Left forelimb (tissue), 1 donor: ENCODE results near the gene NFXL1.

Source experiments
- DNase-seq: peaks from one replicate; pipeline ENCODE4 v3.0.0-alpha.2; 2018; ENCODE audit warnings: low spot score

The NFXL1 gene

DNA sequence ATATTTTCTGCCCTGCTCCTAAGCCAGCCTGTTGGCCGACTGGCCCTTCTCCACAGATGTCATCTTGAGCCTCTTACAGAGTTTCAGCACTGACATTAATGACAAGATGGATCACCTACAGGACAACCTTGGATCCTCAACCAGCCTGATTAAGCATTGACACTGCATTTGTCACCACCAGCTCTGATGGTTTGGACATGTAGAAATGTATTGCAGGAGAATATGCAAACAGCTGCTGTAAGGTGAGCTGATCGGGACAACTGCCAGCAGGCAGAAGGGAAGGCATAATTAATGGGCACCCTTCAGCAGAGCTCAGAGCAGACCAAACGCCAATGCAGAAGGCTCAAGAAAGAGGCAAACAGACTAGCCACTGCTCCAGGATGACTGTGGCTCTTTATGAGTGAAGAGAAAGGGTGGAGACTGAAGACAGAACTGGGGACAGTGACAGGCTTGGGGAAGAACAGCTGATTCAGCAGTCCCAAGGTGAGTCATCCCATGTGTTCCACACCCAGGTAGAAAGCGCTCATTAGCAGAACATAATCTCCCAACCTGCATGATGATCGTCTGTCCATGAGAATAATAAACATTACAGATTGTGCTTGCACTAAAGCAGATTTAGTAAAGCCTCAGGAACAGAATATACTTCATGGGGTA, 83.2 kb downstream of the NFXL1 start:
- DNase-seq: no peak

DNA sequence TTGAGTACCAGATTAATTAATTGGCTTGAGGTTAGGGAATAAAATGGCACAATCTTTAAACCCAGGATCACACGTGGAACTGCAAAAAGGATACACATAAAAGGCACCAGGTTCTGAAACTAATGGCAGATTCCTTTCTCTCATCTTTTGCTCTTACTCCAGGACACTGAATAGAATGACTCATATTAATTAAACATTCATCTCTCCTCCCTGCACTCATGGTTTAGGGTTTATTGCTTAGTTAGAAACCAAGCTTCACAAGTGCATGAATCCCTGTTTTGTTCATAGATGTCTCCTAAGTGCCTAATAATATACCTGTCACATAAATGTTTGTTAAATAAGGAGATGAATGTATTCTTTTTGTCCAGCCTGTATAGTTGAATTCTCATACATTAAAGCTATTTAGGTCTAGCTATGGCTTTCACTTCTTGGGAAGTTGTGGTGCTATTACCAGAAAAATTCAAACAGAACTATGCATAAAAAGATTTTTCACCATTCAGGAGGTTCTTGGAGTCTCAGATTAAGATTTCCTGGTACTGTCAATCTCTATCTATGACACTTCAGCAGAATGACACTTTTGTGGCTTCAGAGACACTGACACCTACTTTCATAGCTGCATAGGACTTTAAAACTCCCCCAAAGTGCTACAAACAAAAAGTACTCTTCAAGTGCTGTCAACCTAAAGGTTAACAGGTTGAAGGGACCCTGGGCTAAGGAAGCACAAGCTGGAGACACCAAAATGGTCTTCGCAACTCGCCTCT, 83.9 kb downstream of the NFXL1 start:
- no peak for DNase-seq

DNA sequence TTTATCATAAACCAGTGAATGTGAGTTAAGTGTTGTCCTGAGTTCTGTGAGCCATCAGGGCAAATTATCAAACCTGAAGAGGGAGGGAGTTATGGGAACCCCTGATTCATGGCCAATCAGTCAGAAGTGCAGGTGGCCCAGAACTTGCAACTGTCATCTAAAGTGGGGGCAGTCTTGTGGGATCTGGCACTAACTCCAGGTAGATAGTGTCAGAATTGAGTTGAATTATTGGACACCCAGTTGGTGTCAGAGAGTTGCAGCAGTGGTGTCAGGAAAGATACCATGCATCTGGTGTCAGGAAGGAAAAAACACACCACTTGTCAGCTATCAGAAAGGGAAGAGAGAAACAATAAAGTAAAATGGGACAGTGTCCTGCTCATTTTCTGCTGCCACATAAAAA, 84.9 kb downstream of the NFXL1 start:
- DNase-seq: no peak

DNA sequence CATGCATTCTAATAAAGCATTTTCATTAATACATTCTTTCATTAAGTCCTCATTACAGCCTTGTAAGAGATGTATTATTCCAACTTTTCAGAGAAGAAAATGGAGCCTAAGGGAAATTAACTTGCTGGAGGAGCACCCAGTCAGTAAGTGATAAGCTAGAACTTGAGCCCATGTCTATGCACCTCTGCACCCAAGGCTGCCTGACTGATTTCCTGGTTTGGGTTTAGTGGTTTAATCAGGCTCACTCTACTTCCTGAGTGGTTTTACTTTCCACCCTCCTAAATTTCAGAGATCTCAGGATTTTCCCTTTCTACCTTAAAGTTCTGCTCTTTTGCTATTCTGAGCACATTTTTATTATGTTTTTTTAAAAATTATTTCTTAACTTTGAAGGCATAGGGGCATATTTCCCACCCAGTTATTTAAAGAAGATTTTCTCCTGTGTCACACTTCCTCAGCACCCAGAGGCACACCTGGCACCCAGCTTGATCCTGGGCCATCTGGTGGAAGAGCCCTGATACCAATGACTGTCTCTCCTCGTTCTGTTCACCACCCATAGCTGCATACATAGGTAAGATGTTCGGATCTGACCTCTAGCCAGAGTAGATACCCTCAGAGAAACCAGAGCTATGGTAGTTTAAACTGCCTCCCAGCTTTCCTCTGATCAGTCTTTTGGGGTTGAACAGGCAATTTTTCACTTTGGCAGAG, 86.9 kb downstream of the NFXL1 start:
- DNase-seq: no peak

DNA sequence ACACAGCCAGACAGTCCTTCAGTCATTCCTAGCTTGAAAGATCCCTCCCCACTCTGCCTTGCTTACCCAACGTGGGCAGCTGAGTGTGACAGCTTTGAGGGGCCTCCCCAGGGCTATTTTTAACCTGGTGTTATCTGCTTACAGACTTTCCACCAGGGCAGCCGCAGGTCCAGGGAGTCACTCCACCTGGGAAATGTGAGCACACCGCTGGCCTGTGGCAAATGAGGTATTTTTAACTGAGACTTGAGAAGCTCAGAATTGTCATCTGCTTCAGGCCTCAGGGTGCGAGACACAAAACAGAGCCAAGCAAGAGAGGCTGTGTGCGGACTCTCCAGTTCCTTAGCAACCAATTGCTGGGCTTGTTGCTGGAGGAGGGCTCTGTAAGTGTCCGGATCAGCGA, 89.5 kb downstream of the NFXL1 start:
- DNase-seq: no peak

DNA sequence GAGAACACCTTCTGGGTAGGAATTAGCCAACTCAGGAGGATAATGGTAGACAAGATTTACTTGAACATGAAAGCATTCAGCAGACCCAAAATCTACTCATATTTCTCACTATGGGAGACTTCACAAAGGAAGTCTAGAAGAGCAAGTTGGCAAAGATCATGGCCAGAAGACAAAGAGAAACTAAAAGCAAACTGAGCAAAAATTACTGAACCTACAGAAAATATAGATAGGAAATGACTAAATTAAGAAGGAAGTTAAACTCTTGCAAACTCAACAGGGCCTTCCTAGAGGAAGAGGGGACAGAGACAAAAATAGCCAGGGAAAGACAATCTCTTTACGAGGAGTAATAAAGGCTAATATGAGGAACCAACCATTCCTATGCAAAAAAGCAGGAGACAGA, 95.2 kb downstream of the NFXL1 start:
- DNase-seq: no peak

DNA sequence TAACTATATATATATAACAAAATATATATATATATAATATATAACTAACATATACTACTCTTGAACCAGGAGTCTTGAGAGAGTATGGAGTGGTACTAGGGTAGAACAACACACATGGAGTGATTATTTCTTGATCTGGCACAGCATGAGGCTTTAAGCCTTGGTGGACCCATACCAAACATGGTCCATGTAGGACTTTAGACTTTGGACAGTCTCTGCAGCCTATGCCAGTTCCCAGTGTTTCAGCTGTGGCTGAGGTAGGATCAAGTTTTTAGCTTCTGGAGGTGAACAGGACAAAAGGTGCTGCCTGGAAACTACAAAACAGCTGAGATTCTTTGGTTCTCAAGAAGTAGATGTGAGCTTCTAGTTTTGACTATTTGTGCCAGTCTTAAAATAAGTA, 97.1 kb downstream of the NFXL1 start:
- no peak for DNase-seq

DNA sequence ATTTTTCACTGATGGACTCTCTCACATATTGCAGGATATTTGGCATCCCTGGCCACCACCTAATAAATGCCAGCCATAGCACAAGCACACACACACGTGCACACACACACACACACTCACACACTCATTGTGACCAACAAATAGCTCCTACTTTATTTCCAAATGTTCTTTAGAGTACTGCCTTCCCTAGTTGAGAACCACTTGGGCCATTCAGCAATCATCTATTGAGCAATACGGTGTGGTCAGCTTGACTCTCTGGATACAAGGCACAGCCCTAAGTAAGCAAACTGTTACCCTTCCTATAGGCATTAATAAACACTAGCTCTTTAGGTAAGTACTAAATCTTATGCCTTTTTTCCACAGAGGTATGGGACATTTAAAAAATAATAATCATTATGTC, 97.6 kb downstream of the NFXL1 start:
- DNase-seq: no peak

DNA sequence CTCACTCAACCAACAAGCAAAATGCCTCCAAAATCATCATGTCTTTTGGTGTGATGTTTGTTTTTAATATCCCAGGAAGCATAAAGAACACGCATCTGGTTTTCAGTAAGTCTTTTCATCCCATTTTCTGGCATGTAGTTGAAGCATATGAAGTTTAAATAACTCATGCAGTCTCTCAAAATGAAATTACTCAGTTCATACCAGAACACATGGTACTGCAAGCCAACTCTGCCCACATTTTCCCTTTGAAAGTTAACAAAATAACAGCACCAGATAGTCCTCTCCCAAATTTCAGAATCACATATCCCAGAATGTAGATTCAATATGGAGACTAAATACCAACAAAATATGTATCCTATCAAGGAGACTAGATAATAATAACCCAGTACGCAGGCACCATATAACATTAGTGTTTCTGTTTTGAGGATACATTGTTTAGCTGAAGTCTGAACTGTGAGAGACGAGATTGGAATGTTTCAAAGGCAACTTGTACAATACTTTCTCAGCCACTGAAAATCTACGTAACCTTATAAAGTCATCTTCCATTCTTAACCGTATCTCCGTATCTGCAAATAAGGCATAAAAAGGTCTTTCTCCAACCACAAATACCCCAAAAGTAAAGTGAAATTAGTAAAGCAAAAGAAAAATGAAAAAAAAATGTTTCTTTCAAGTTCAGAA, 99.6 kb downstream of the NFXL1 start:
- DNase-seq: no peak

DNA sequence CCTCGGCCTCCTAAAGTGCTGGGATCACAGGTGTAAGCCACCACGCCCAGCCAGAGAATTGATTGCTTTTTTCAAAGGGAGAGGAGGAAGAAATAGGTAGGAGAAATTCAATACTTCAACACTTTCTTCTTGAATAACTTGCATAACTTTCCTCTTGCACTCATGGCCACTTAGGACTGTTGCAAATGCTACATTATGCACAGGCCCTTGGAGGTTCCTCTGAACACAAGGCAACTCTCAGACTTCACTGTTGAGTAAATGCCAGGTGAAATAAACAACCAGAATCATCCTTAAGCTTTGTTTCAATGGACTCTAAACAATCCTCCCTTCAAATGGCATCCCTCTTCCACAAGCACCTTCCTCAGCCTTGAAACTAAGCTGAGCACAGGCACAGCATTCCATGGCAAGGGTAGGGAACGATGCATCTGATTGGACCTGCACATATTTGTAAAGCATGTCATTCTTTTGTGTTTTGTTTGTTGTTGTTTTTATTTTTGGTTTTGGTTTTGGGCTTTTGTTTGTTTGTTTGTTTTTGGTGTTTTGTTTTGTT, 104.7 kb downstream of the NFXL1 start:
- DNase-seq: no peak

DNA sequence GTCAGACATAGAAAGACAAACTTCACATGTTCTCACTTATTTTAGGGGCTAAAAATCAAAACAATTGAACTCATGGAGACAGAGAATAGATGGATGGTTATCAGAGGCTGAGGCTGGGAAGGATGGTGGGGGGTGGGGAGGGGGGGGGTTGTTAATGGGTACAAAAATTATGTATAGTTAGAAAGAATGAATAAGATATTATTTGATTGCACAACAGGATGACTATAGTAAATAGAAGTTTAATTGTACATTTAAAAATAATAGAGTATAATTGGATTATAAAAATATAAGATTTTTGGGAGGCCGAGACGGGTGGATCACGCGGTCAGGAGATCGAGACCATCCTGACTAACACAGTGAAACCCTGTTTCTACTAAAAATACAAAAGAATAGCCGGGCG, 109.8 kb downstream of the NFXL1 start:
- no peak for DNase-seq

DNA sequence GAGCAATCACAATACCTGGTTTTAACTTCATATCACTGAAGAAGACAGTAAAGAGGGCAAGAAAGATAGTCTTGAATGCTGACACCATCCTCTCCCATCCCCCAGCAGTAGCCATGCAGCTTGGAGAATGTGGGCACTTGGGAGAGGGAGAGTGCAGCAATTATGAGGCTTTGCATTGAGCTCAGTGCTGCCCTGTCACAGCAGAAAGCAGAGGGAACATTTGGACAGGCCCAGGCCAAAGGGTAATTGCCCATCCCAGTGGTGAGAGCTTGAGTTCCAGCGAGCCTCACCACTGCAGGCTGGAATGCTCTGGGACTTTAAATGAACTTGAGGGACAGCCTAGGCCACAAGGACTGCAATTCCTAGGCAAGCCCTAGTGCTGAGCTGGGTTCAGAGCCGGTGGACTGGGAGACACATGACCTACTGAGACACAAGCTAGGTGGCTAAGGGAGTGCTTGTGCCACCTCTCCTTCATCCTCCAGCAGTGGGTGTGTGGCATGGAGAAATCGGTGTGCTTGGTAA, 112.8 kb downstream of the NFXL1 start:
- no peak for DNase-seq

DNA sequence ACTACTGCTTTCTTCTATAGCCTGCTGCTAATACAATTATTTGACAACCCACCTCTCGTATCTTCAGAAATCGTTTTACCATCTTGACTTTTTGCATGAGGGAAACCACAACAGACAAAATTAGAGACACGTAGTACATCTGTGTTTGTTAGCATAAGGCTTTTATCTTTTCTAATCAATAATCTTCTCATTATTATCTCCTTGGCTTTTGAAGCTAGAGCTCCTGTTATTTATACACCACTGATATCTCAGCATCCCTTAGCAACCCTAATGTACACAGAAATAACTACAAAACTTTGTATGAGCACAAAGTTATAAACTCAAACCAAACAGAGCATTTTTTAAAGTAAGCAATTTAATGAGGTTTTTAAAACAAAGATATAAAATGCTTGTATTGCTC, 116.2 kb downstream of the NFXL1 start:
- no peak for DNase-seq
